ENCODE results near the gene ICAM2.
"Not testable (repeated sequence)": the region's sequence is repeated elsewhere in the genome, so short reads cannot be mapped to it uniquely, and the experiment has no call there.

ICAM2 gene

GRCh38 chr17:64024215-64024654 lies 3.8 kb upstream of the ICAM2 start:
- Histone ChIP-seq H3K9me3 (ENCODE audit: severe bottlenecking) (no peaks in the 10 kb centered on the region), H3K27ac (peak overlapping the region; percentile 25), H3K36me3 (no peaks in the 10 kb centered on the region), H3K4me3 (ENCODE audit: low read depth, low read length) (no peak overlapping the region), H3K27me3 (ENCODE audit: insufficient read depth, low read depth, severe bottlenecking) (no peaks in the 10 kb centered on the region)
- TF ChIP-seq CTCF (IDR thresholded peaks at IDR 0.05; ENCODE audit: low read depth, low read length): no peak
- DNase-seq: peak; percentile 70

- Histone ChIP-seq H3K9me3 (ENCODE audit: severe bottlenecking) (no peaks in the 10 kb centered on the region), H3K36me3 (no peaks in the 10 kb centered on the region), H3K4me3 (ENCODE audit: low read depth, low read length) (no peak overlapping the region), H3K27me3 (ENCODE audit: insufficient read depth, low read depth, severe bottlenecking) (no peaks in the 10 kb centered on the region), H3K27ac (no peak overlapping the region)
- TF ChIP-seq CTCF (IDR thresholded peaks at IDR 0.05; ENCODE audit: low read depth, low read length): no peak
- DNase-seq: no peak
Observed at GRCh38 chr17:64022611-64023063, 2.2 kb upstream of the ICAM2 start.

- not testable (repeated sequence) for H3K36me3 ChIP-seq; H3K4me3 ChIP-seq (ENCODE audit: low read depth, low read length); H3K9me3 ChIP-seq (ENCODE audit: severe bottlenecking); H3K27me3 ChIP-seq (ENCODE audit: insufficient read depth, low read depth, severe bottlenecking); DNase-seq; H3K27ac ChIP-seq
Observed at GRCh38 chr17:64019551-64019961, 877 bp downstream of the ICAM2 start.

GRCh38 chr17:64017381-64017980 lies 3.0 kb downstream of the ICAM2 start:
- H3K4me3 ChIP-seq (ENCODE audit: low read depth, low read length): no peak overlapping the region
- DNase-seq: no peak
- TF ChIP-seq CTCF (IDR thresholded peaks at IDR 0.05; ENCODE audit: low read depth, low read length): no peak
- no peak overlapping the region for H3K27ac ChIP-seq
- H3K27me3 ChIP-seq (ENCODE audit: insufficient read depth, low read depth, severe bottlenecking): no peaks in the 10 kb centered on the region
- no peaks in the 10 kb centered on the region for H3K36me3 ChIP-seq
- no peaks in the 10 kb centered on the region for H3K9me3 ChIP-seq (ENCODE audit: severe bottlenecking)

GRCh38 chr17:64016974-64017373 lies 3.5 kb downstream of the ICAM2 start:
- H3K27ac ChIP-seq: no peak overlapping the region

GRCh38 chr17:64016231-64016784 lies 4.1 kb downstream of the ICAM2 start:
- H3K27ac ChIP-seq: no peak overlapping the region
- H3K36me3 ChIP-seq: no peaks in the 10 kb centered on the region
- no peak for DNase-seq
- no peaks in the 10 kb centered on the region for H3K9me3 ChIP-seq (ENCODE audit: severe bottlenecking)
- no peak overlapping the region for H3K4me3 ChIP-seq (ENCODE audit: low read depth, low read length)
- H3K27me3 ChIP-seq (ENCODE audit: insufficient read depth, low read depth, severe bottlenecking): no peaks in the 10 kb centered on the region
- TF ChIP-seq CTCF (IDR thresholded peaks at IDR 0.05; ENCODE audit: low read depth, low read length): no peak

More at GRCh38 chr17:64016974-64017373, 3.5 kb downstream of the ICAM2 start:
- TF ChIP-seq CTCF (IDR thresholded peaks at IDR 0.05; ENCODE audit: low read depth, low read length): no peak
- H3K4me3 ChIP-seq (ENCODE audit: low read depth, low read length): no peak overlapping the region
- DNase-seq: no peak
- no peaks in the 10 kb centered on the region for H3K36me3 ChIP-seq
- no peaks in the 10 kb centered on the region for H3K9me3 ChIP-seq (ENCODE audit: severe bottlenecking)
- H3K27me3 ChIP-seq (ENCODE audit: insufficient read depth, low read depth, severe bottlenecking): no peaks in the 10 kb centered on the region

All from WERI-Rb-1 (cell line).